Measurements from ENCODE around the gene DBF4B. TPM values are rescaled to one million over a fixed set of nuclear protein-coding genes. Genes with fewer than 3 reads are reported as not detected.

DBF4B gene
- total RNA-seq, 1 experiment from 2014 or later = 32.9 TPM

GRCh38 chr17:44719444-44719843, 11.0 kb downstream of the DBF4B start:
- ATAC-seq (no peak), DNase-seq (ENCODE audit: low spot score) (no peak)
- no peak overlapping the region for H3K4me3 Mint-ChIP-seq
- no peaks in the 10 kb centered on the region for H3K4me1 Mint-ChIP-seq
- peaks cover 32% of the 10 kb centered on the region for H3K36me3 Mint-ChIP-seq
- no peak for TF ChIP-seq MAX (CRISPR knock-in tag; IDR thresholded peaks at IDR 0.05)
- TF ChIP-seq ZSCAN18 (CRISPR knock-in tag; IDR thresholded peaks at IDR 0.05) = no peak
- TF ChIP-seq JAZF1 (CRISPR knock-in tag; IDR thresholded peaks at IDR 0.05) = no peak
- TF ChIP-seq STAT6 (CRISPR knock-in tag; conservative IDR thresholded peaks at IDR 0.05; ENCODE audit: low read depth) = no peak
- no peak for TF ChIP-seq NFYB (CRISPR knock-in tag; conservative IDR thresholded peaks at IDR 0.05; ENCODE audit: low read depth)
- no peak for TF ChIP-seq ETV6 (CRISPR knock-in tag; IDR thresholded peaks at IDR 0.05)
- no peak for TF ChIP-seq NR2C2 (CRISPR knock-in tag; IDR thresholded peaks at IDR 0.05)
- TF ChIP-seq PRDM15 (CRISPR knock-in tag; IDR thresholded peaks at IDR 0.05) = no peak
- TF ChIP-seq TP53 (CRISPR knock-in tag; IDR thresholded peaks at IDR 0.05) = no peak
- no peak for TF ChIP-seq E2F4 (CRISPR knock-in tag; IDR thresholded peaks at IDR 0.05; ENCODE audit: borderline replicate concordance, low read depth)
- no peak for TF ChIP-seq ZNF317 (CRISPR knock-in tag; IDR thresholded peaks at IDR 0.05; ENCODE audit: borderline replicate concordance, low read depth)
- TF ChIP-seq ZNF219 (CRISPR knock-in tag; IDR thresholded peaks at IDR 0.05; ENCODE audit: borderline replicate concordance) = no peak
- TF ChIP-seq GTF2I (CRISPR knock-in tag; conservative IDR thresholded peaks at IDR 0.05) = no peak
- TF ChIP-seq SOX15 (CRISPR knock-in tag; IDR thresholded peaks at IDR 0.05) = no peak
- TF ChIP-seq OVOL2 (CRISPR knock-in tag; IDR thresholded peaks at IDR 0.05; ENCODE audit: borderline replicate concordance) = no peak
- TF ChIP-seq MXD4 (CRISPR knock-in tag; IDR thresholded peaks at IDR 0.05; ENCODE audit: borderline replicate concordance) = no peak
- TF ChIP-seq ZBTB21 (CRISPR knock-in tag; IDR thresholded peaks at IDR 0.05; ENCODE audit: borderline replicate concordance) = no peak
- no peak for TF ChIP-seq ZNF121 (CRISPR knock-in tag; IDR thresholded peaks at IDR 0.05)
- POLR2A ChIA-PET = no interaction called here
- peaks cover 4% of the 10 kb centered on the region; the same call in 1 of the 2 replicates for H3K9me3 Mint-ChIP-seq
- H3K27ac Mint-ChIP-seq = no peak overlapping the region
- CTCF ChIA-PET = interaction anchor here (0.7 kb wide), 1 partner anchor 90 kb away, joined by 3 read pairs; no protein-coding TSS in a partner anchor
- no peaks in the 10 kb centered on the region for H3K27me3 Mint-ChIP-seq (ENCODE audit: low read depth)
